Subcutaneous abdominal adipose tissue (tissue), 5 donors: ENCODE measurements around the gene CCSER1.
"Not testable (repeated sequence)": the region's sequence is repeated elsewhere in the genome, so short reads cannot be mapped to it uniquely, and the experiment has no call there.

Experiments
- H3K27ac ChIP-seq: one replicate; pipeline ENCODE4 v1.7.0; 2013; ENCODE audit warnings: low read depth, mild to moderate bottlenecking, inconsistent platforms, low read length, moderate library complexity
- H3K27me3 ChIP-seq, 5 donors: one replicate each; pipeline ENCODE4 v1.7.0; 2013; ENCODE audit warnings: low read length in 5 of 5, inconsistent platforms in 1 of 5; ENCODE audit not compliant: control insufficient read depth in 5 of 5, insufficient read depth in 4 of 5
- H3K36me3 ChIP-seq, 5 donors: one replicate each; pipeline ENCODE4 v1.7.0; 2013; ENCODE audit warnings: low read length in 5 of 5; ENCODE audit not compliant: control insufficient read depth in 5 of 5, insufficient read depth in 5 of 5
- H3K4me1 ChIP-seq, 5 donors: one replicate each; pipeline ENCODE4 v1.7.0; 2013; ENCODE audit warnings: low read length in 5 of 5, mild to moderate bottlenecking in 3 of 5, moderate library complexity in 1 of 5; ENCODE audit not compliant: control insufficient read depth in 5 of 5, insufficient read depth in 5 of 5
- H3K4me3 ChIP-seq, 5 donors: one replicate each; pipeline ENCODE4 v1.7.0; 2013; ENCODE audit warnings: low read length in 5 of 5, low read depth in 1 of 5
- H3K9ac ChIP-seq, 5 donors: one replicate each; pipeline ENCODE4 v1.7.0; 2013; ENCODE audit warnings: low read length in 5 of 5, mild to moderate bottlenecking in 4 of 5, moderate library complexity in 3 of 5
- H3K9me3 ChIP-seq, 5 donors: one replicate each; pipeline ENCODE4 v1.7.0; 2013; ENCODE audit warnings: low read length in 5 of 5; ENCODE audit not compliant: control insufficient read depth in 5 of 5
- donor health status: healthy.
- donor health status: healthy.
- donor health status: healthy.
- donor health status: healthy.
- donor health status: healthy.

CCSER1 gene

GRCh38 chr4:91257721-91258120, 1130.5 kb downstream of the CCSER1 start:
- no peaks in the 10 kb centered on the region for H3K9me3 ChIP-seq
- H3K4me1 ChIP-seq: no peaks in the 10 kb centered on the region
- H3K9ac ChIP-seq: no peak overlapping the region
- H3K27ac ChIP-seq: no peak overlapping the region
- H3K4me3 ChIP-seq: no peak overlapping the region
- no peaks in the 10 kb centered on the region for H3K36me3 ChIP-seq
- H3K27me3 ChIP-seq: no peaks in the 10 kb centered on the region

- Histone ChIP-seq H3K36me3 (no peaks in the 10 kb centered on the region), H3K27me3 (no peaks in the 10 kb centered on the region), H3K4me1 (no peaks in the 10 kb centered on the region)
Observed at GRCh38 chr4:91258326-91258725, 1131.1 kb downstream of the CCSER1 start.

GRCh38 chr4:91267543-91267942, 1140.3 kb downstream of the CCSER1 start:
- Histone ChIP-seq H3K4me1 (no peaks in the 10 kb centered on the region), H3K36me3 (no peaks in the 10 kb centered on the region), H3K27ac (no peak overlapping the region), H3K9ac (no peak overlapping the region), H3K4me3 (no peak overlapping the region), H3K27me3 (no peaks in the 10 kb centered on the region), H3K9me3 (peaks cover 0 to 2% (median 0%) of the 10 kb centered on the region in 5 donors)

More at GRCh38 chr4:91258326-91258725, 1131.1 kb downstream of the CCSER1 start:
- H3K9me3 ChIP-seq: no peaks in the 10 kb centered on the region
- no peak overlapping the region for H3K9ac ChIP-seq
- no peak overlapping the region for H3K27ac ChIP-seq
- no peak overlapping the region for H3K4me3 ChIP-seq

GRCh38 chr4:91268481-91268880, 1141.3 kb downstream of the CCSER1 start:
- H3K36me3 ChIP-seq, H3K4me1 ChIP-seq, H3K9me3 ChIP-seq, H3K27ac ChIP-seq, H3K9ac ChIP-seq, H3K27me3 ChIP-seq, H3K4me3 ChIP-seq: not testable (repeated sequence)

GRCh38 chr4:91268913-91269312, 1141.7 kb downstream of the CCSER1 start:
- Histone ChIP-seq H3K9me3 (peaks cover 0 to 4% (median 0%) of the 10 kb centered on the region in 5 donors), H3K27ac (no peak overlapping the region), H3K27me3 (no peaks in the 10 kb centered on the region), H3K36me3 (no peaks in the 10 kb centered on the region), H3K9ac (no peak overlapping the region), H3K4me3 (no peak overlapping the region), H3K4me1 (no peaks in the 10 kb centered on the region)

- Histone ChIP-seq H3K27ac (no peak overlapping the region), H3K9ac (no peak overlapping the region), H3K9me3 (peaks cover 0 to 4% (median 0%) of the 10 kb centered on the region in 5 donors), H3K27me3 (no peaks in the 10 kb centered on the region), H3K36me3 (no peaks in the 10 kb centered on the region), H3K4me3 (no peak overlapping the region), H3K4me1 (no peaks in the 10 kb centered on the region)
Observed at GRCh38 chr4:91279899-91280298, 1152.7 kb downstream of the CCSER1 start.

- Histone ChIP-seq H3K27me3 (no peaks in the 10 kb centered on the region), H3K9ac (no peak overlapping the region), H3K9me3 (peaks cover 0 to 4% (median 0%) of the 10 kb centered on the region in 5 donors), H3K4me1 (no peaks in the 10 kb centered on the region), H3K27ac (no peak overlapping the region), H3K4me3 (no peak overlapping the region), H3K36me3 (no peaks in the 10 kb centered on the region)
Observed at GRCh38 chr4:91280551-91281290, 1153.5 kb downstream of the CCSER1 start.

- H3K27ac ChIP-seq: no peak overlapping the region
- peaks cover 0 to 4% (median 0%) of the 10 kb centered on the region in 5 donors for H3K9me3 ChIP-seq
- H3K27me3 ChIP-seq: no peaks in the 10 kb centered on the region
- H3K9ac ChIP-seq: no peak overlapping the region
- H3K36me3 ChIP-seq: no peaks in the 10 kb centered on the region
- H3K4me3 ChIP-seq: no peak overlapping the region
- no peaks in the 10 kb centered on the region for H3K4me1 ChIP-seq
Observed at GRCh38 chr4:91282217-91282616, 1155.0 kb downstream of the CCSER1 start.

GRCh38 chr4:91283726-91284230, 1156.6 kb downstream of the CCSER1 start:
- no peaks in the 10 kb centered on the region for H3K36me3 ChIP-seq
- no peaks in the 10 kb centered on the region for H3K27me3 ChIP-seq
- no peak overlapping the region for H3K27ac ChIP-seq
- H3K9me3 ChIP-seq: peaks cover 0 to 4% (median 0%) of the 10 kb centered on the region in 5 donors
- H3K9ac ChIP-seq: no peak overlapping the region
- no peaks in the 10 kb centered on the region for H3K4me1 ChIP-seq
- H3K4me3 ChIP-seq: no peak overlapping the region

GRCh38 chr4:91284480-91284879, 1157.3 kb downstream of the CCSER1 start:
- H3K9me3 ChIP-seq: peaks cover 0 to 4% (median 0%) of the 10 kb centered on the region in 5 donors
- H3K27ac ChIP-seq: no peak overlapping the region
- H3K4me1 ChIP-seq: no peaks in the 10 kb centered on the region
- no peak overlapping the region for H3K9ac ChIP-seq
- H3K27me3 ChIP-seq: no peaks in the 10 kb centered on the region
- no peaks in the 10 kb centered on the region for H3K36me3 ChIP-seq
- no peak overlapping the region for H3K4me3 ChIP-seq
